ENCODE results near the gene SCRG1. TPM values are rescaled to one million over a fixed set of nuclear protein-coding genes. Genes with fewer than 3 reads are reported as not detected.

SCRG1 gene
- total and polyA plus RNA-seq, 9 donors, result 1.4 to 9.9 (median 3.3) TPM

- Histone ChIP-seq H3K4me3 (ENCODE audit: low read length) (no peak overlapping the region), H3K27me3 (ENCODE audit: control insufficient read depth, insufficient read depth, low read length) (no peaks in the 10 kb centered on the region), H3K36me3 (ENCODE audit: control insufficient read depth, insufficient read depth, low read length) (no peaks in the 10 kb centered on the region), H3K9me3 (replicated peaks; ENCODE audit: control insufficient read depth, low read depth, low read length) (no peaks in the 10 kb centered on the region), H3K27ac (ENCODE audit: low read length) (no peak overlapping the region), H3K4me1 (ENCODE audit: control insufficient read depth, insufficient read depth, low read length) (no peaks in the 10 kb centered on the region)
- 80% methylated on average over 2 of the region's 3 CpGs for WGBS (ENCODE audit: insufficient coverage)
- DNase-seq, result no peak
These were observed 15.5 kb upstream of the SCRG1 start for GRCh38 chr4:173414456-173414855.

- no peaks in the 10 kb centered on the region for H3K27me3 ChIP-seq (ENCODE audit: control insufficient read depth, insufficient read depth, low read length)
- H3K27ac ChIP-seq (ENCODE audit: low read length), result no peak overlapping the region
- no peaks in the 10 kb centered on the region for H3K4me1 ChIP-seq (ENCODE audit: control insufficient read depth, insufficient read depth, low read length)
- H3K9me3 ChIP-seq (replicated peaks; ENCODE audit: control insufficient read depth, low read depth, low read length), result no peaks in the 10 kb centered on the region
- no peaks in the 10 kb centered on the region for H3K36me3 ChIP-seq (ENCODE audit: control insufficient read depth, insufficient read depth, low read length)
- no peak for DNase-seq
- WGBS (ENCODE audit: insufficient coverage), result no CpG with 5 or more reads among the region's 1 CpG
- no peak overlapping the region for H3K4me3 ChIP-seq (ENCODE audit: low read length)
These were observed 14.1 kb upstream of the SCRG1 start for GRCh38 chr4:173413036-173413435.

GRCh38 chr4:173411106-173411693, 12.3 kb upstream of the SCRG1 start:
- no peak for DNase-seq
- H3K27me3 ChIP-seq (ENCODE audit: control insufficient read depth, insufficient read depth, low read length), result no peaks in the 10 kb centered on the region
- H3K4me1 ChIP-seq (ENCODE audit: control insufficient read depth, insufficient read depth, low read length), result no peaks in the 10 kb centered on the region
- no peaks in the 10 kb centered on the region for H3K9me3 ChIP-seq (replicated peaks; ENCODE audit: control insufficient read depth, low read depth, low read length)
- WGBS (ENCODE audit: insufficient coverage), result no CpG with 5 or more reads among the region's 4 CpGs
- H3K4me3 ChIP-seq (ENCODE audit: low read length), result no peak overlapping the region
- H3K27ac ChIP-seq (ENCODE audit: low read length), result no peak overlapping the region
- H3K36me3 ChIP-seq (ENCODE audit: control insufficient read depth, insufficient read depth, low read length), result no peaks in the 10 kb centered on the region

- Histone ChIP-seq H3K9me3 (replicated peaks; ENCODE audit: control insufficient read depth, low read depth, low read length) (no peaks in the 10 kb centered on the region), H3K27me3 (ENCODE audit: control insufficient read depth, insufficient read depth, low read length) (no peaks in the 10 kb centered on the region), H3K36me3 (ENCODE audit: control insufficient read depth, insufficient read depth, low read length) (no peaks in the 10 kb centered on the region), H3K4me1 (ENCODE audit: control insufficient read depth, insufficient read depth, low read length) (no peaks in the 10 kb centered on the region), H3K4me3 (ENCODE audit: low read length) (no peak overlapping the region), H3K27ac (ENCODE audit: low read length) (no peak overlapping the region)
- WGBS (ENCODE audit: insufficient coverage), result 50% methylated on average over 2 of the region's 2 CpGs
- DNase-seq, result no peak
These were observed 11.2 kb upstream of the SCRG1 start for GRCh38 chr4:173410079-173410478.

GRCh38 chr4:173405840-173406606, 7.1 kb upstream of the SCRG1 start:
- Histone ChIP-seq H3K9me3 (replicated peaks; ENCODE audit: control insufficient read depth, low read depth, low read length) (no peaks in the 10 kb centered on the region), H3K27me3 (ENCODE audit: control insufficient read depth, insufficient read depth, low read length) (no peaks in the 10 kb centered on the region), H3K4me3 (ENCODE audit: low read length) (no peak overlapping the region), H3K36me3 (ENCODE audit: control insufficient read depth, insufficient read depth, low read length) (no peaks in the 10 kb centered on the region), H3K27ac (ENCODE audit: low read length) (no peak overlapping the region), H3K4me1 (ENCODE audit: control insufficient read depth, insufficient read depth, low read length) (no peaks in the 10 kb centered on the region)
- 100% methylated on average over 1 of the region's 4 CpGs for WGBS (ENCODE audit: insufficient coverage)
- DNase-seq, result no peak

GRCh38 chr4:173404296-173404865, 5.5 kb upstream of the SCRG1 start:
- no peak overlapping the region for H3K4me3 ChIP-seq (ENCODE audit: low read length)
- no peak overlapping the region for H3K27ac ChIP-seq (ENCODE audit: low read length)
- no peak for DNase-seq
- H3K4me1 ChIP-seq (ENCODE audit: control insufficient read depth, insufficient read depth, low read length), result no peaks in the 10 kb centered on the region
- no CpG with 5 or more reads among the region's 3 CpGs for WGBS (ENCODE audit: insufficient coverage)
- no peaks in the 10 kb centered on the region for H3K27me3 ChIP-seq (ENCODE audit: control insufficient read depth, insufficient read depth, low read length)
- H3K9me3 ChIP-seq (replicated peaks; ENCODE audit: control insufficient read depth, low read depth, low read length), result no peaks in the 10 kb centered on the region
- no peaks in the 10 kb centered on the region for H3K36me3 ChIP-seq (ENCODE audit: control insufficient read depth, insufficient read depth, low read length)

- no peak overlapping the region for H3K27ac ChIP-seq (ENCODE audit: low read length)
- H3K4me1 ChIP-seq (ENCODE audit: control insufficient read depth, insufficient read depth, low read length), result no peaks in the 10 kb centered on the region
- H3K36me3 ChIP-seq (ENCODE audit: control insufficient read depth, insufficient read depth, low read length), result no peaks in the 10 kb centered on the region
- no peaks in the 10 kb centered on the region for H3K9me3 ChIP-seq (replicated peaks; ENCODE audit: control insufficient read depth, low read depth, low read length)
- no peak for DNase-seq
- H3K27me3 ChIP-seq (ENCODE audit: control insufficient read depth, insufficient read depth, low read length), result no peaks in the 10 kb centered on the region
- H3K4me3 ChIP-seq (ENCODE audit: low read length), result no peak overlapping the region
- 100% methylated on average over 1 of the region's 2 CpGs for WGBS (ENCODE audit: insufficient coverage)
These were observed 4.1 kb upstream of the SCRG1 start for GRCh38 chr4:173403051-173403450.

- Histone ChIP-seq H3K4me3 (ENCODE audit: low read length) (no peak overlapping the region), H3K4me1 (ENCODE audit: control insufficient read depth, insufficient read depth, low read length) (no peaks in the 10 kb centered on the region)
- 89% methylated on average over 1 of the region's 4 CpGs for WGBS (ENCODE audit: insufficient coverage)
These were observed 2.1 kb upstream of the SCRG1 start for GRCh38 chr4:173401063-173401462.

GRCh38 chr4:173398220-173398619, 696 bp downstream of the SCRG1 start:
- Histone ChIP-seq H3K4me3 (ENCODE audit: low read length) (no peak overlapping the region), H3K9me3 (replicated peaks; ENCODE audit: control insufficient read depth, low read depth, low read length) (no peaks in the 10 kb centered on the region), H3K36me3 (ENCODE audit: control insufficient read depth, insufficient read depth, low read length) (no peaks in the 10 kb centered on the region), H3K4me1 (ENCODE audit: control insufficient read depth, insufficient read depth, low read length) (no peaks in the 10 kb centered on the region), H3K27me3 (ENCODE audit: control insufficient read depth, insufficient read depth, low read length) (no peaks in the 10 kb centered on the region), H3K27ac (ENCODE audit: low read length) (peak overlapping the region; percentile 1)
- peak; percentile 55 for DNase-seq

More at GRCh38 chr4:173401063-173401462, 2.1 kb upstream of the SCRG1 start:
- DNase-seq, result no peak
- Histone ChIP-seq H3K27me3 (ENCODE audit: control insufficient read depth, insufficient read depth, low read length) (no peaks in the 10 kb centered on the region), H3K36me3 (ENCODE audit: control insufficient read depth, insufficient read depth, low read length) (no peaks in the 10 kb centered on the region), H3K9me3 (replicated peaks; ENCODE audit: control insufficient read depth, low read depth, low read length) (no peaks in the 10 kb centered on the region), H3K27ac (ENCODE audit: low read length) (no peak overlapping the region)

GRCh38 chr4:173397604-173398003, 1.3 kb downstream of the SCRG1 start:
- Histone ChIP-seq H3K4me1 (ENCODE audit: control insufficient read depth, insufficient read depth, low read length) (no peaks in the 10 kb centered on the region), H3K36me3 (ENCODE audit: control insufficient read depth, insufficient read depth, low read length) (no peaks in the 10 kb centered on the region), H3K27ac (ENCODE audit: low read length) (no peak overlapping the region), H3K9me3 (replicated peaks; ENCODE audit: control insufficient read depth, low read depth, low read length) (no peaks in the 10 kb centered on the region), H3K4me3 (ENCODE audit: low read length) (no peak overlapping the region), H3K27me3 (ENCODE audit: control insufficient read depth, insufficient read depth, low read length) (no peaks in the 10 kb centered on the region)
- 40% methylated on average over 1 of the region's 1 CpG for WGBS (ENCODE audit: insufficient coverage)
- DNase-seq, result peak; percentile 70
